HepG2 (cell line): ENCODE results near the gene PCSK5. TPM values are rescaled to one million over a fixed set of nuclear protein-coding genes. Genes with fewer than 3 reads are reported as not detected.

ENCODE experiments used
- ATAC-seq: fragments of 200-7000 bp; cut with Tn5 transposase; 3 replicates; pipeline ENCODE4 v1.9.1; 2020; ENCODE audit warnings: mild to moderate bottlenecking, moderate library complexity
- BruUV-seq: library from RNA; stranded (reverse); fragments of 400-500 nt; replicated peaks from 2 replicates; lab custom pipeline; 2021; lab: Mats Ljungman, UMichigan
- CTCF ChIA-PET: fragments of 300-600 bp; formaldehyde crosslinking; extraction: SDS; loops from one replicate; lab custom pipeline; 2021; ENCODE audit warnings: low total read pairs, inconsistent platforms, low intra/inter-chr PET ratio; lab: Yijun Ruan, JAX
- POLR2A ChIA-PET: fragments of 350-600 bp; sonication (Branson Sonifier 250); formaldehyde crosslinking; loops from one replicate; lab custom pipeline; 2020; ENCODE audit warnings: antibody characterized with exemption, inconsistent platforms; lab: Yijun Ruan, JAX
- DNase-seq: peaks from one replicate; pipeline ENCODE4 v3.0.0-alpha.2; 2015; ENCODE audit warnings: low spot score
- FAIRE-seq: peaks from 3 replicates; lab custom pipeline; 2011; peaks lifted over from hg19 to GRCh38; lab: Jason Lieb, UNC
- H2AFZ ChIP-seq: one replicate; pipeline ENCODE4 v1.6.1; 2011; ENCODE audit warnings: low read length, inconsistent platforms
- H3K27ac ChIP-seq: fragments of 300-600 bp; 3 replicates; pipeline ENCODE4 v1.8.0; 2011; ENCODE audit warnings: mixed run types, mild to moderate bottlenecking, mixed read lengths, low read length, inconsistent platforms; ENCODE audit not compliant: insufficient read depth; ENCODE audit errors: extremely low read length
- H3K27me3 ChIP-seq, 2 experiments: fragments of 200-600 bp in 1 of 2; 2 replicates in 1 of 2; 3 replicates in 1 of 2; pipeline versions ENCODE4 v1.6.0 to v1.8.0; 2011; ENCODE audit warnings: low read length in 2 of 2, mild to moderate bottlenecking in 2 of 2, moderate library complexity in 2 of 2, inconsistent platforms in 1 of 2; ENCODE audit not compliant: insufficient read depth in 2 of 2, control insufficient read depth in 1 of 2
- H3K36me3 ChIP-seq, 2 experiments: fragments of 200-600 bp in 1 of 2; replicated peaks in 1 of 2; 2 replicates in 1 of 2; 3 replicates in 1 of 2; pipeline versions ENCODE4 v1.5.1 to v1.8.0; 2011; ENCODE audit warnings: low read length in 2 of 2, inconsistent platforms in 1 of 2; ENCODE audit not compliant: insufficient read depth in 2 of 2, control insufficient read depth in 1 of 2
- H3K4me1 ChIP-seq: 2 replicates; pipeline ENCODE4 v1.5.1; 2012; ENCODE audit warnings: low read length, inconsistent platforms; ENCODE audit not compliant: insufficient read depth
- H3K4me2 ChIP-seq: 2 replicates; pipeline ENCODE4 v1.6.0; 2011; ENCODE audit warnings: low read depth, low read length, inconsistent platforms
- H3K4me3 ChIP-seq, 3 experiments: fragments of 200-600 bp in 1 of 3; sonication (generic), shearing (Covaris generic) in 1 of 3; replicated peaks in 1 of 3; 2 replicates each; pipeline ENCODE4 v1.5.1; 2011 to 2016; ENCODE audit warnings: low read length in 3 of 3, inconsistent platforms in 2 of 3, low read depth in 2 of 3, mild to moderate bottlenecking in 2 of 3, control low read depth in 1 of 3, mixed read lengths in 1 of 3; ENCODE audit not compliant: insufficient read depth in 1 of 3
- H3K79me2 ChIP-seq: one replicate; pipeline ENCODE4 v1.6.1; 2011; ENCODE audit warnings: low read length, inconsistent platforms; ENCODE audit not compliant: insufficient read depth
- H3K9ac ChIP-seq: 2 replicates; pipeline ENCODE4 v1.6.0; 2011; ENCODE audit warnings: mild to moderate bottlenecking, low read depth, low read length, inconsistent platforms; ENCODE audit not compliant: insufficient read depth
- H3K9me3 ChIP-seq: 2 replicates; pipeline ENCODE4 v1.5.1; 2012; ENCODE audit warnings: mild to moderate bottlenecking, low read length
- H4K20me1 ChIP-seq: 2 replicates; pipeline ENCODE4 v1.6.0; 2011; ENCODE audit warnings: inconsistent platforms, mild to moderate bottlenecking, low read length, moderate library complexity; ENCODE audit not compliant: insufficient read depth
- BCL6 ChIP-seq: IDR thresholded peaks from 2 replicates; pipeline ENCODE4 v1.6.1; 2016; ENCODE audit warnings: missing genetic modification reagents, missing compliant biosample characterization
- FOXJ3 ChIP-seq: sonication (generic); formaldehyde crosslinking; IDR thresholded peaks from 2 replicates; pipeline ENCODE4 v1.4.0; 2020; ENCODE audit warnings: missing genetic modification reagents, mild to moderate bottlenecking, borderline replicate concordance
- GTF2F1 ChIP-seq: fragments of 150-350 bp; IDR thresholded peaks from 2 replicates; pipeline ENCODE4 v1.6.1; 2014; ENCODE audit warnings: low read length
- ISX ChIP-seq: sonication (generic); formaldehyde crosslinking; conservative IDR thresholded peaks from 2 replicates; pipeline ENCODE4 v1.5.0; 2020; ENCODE audit warnings: missing genetic modification reagents
- MED1 ChIP-seq: sonication (generic); formaldehyde crosslinking; IDR thresholded peaks from 2 replicates; pipeline ENCODE4 v1.4.0; 2020; ENCODE audit warnings: missing genetic modification reagents
- MNT ChIP-seq: fragments of 450-650 bp; IDR thresholded peaks from 2 replicates; pipeline ENCODE4 v1.6.1; 2016
- SPEN ChIP-seq: sonication (generic); formaldehyde crosslinking; IDR thresholded peaks from 2 replicates; pipeline ENCODE4 v1.5.1; 2020; ENCODE audit warnings: low read depth, mild to moderate bottlenecking, missing genetic modification reagents
- ZBTB25 ChIP-seq: IDR thresholded peaks from 2 replicates; pipeline ENCODE4 v1.6.1; 2018; ENCODE audit warnings: missing genetic modification reagents
- ZHX1 ChIP-seq: sonication (generic); formaldehyde crosslinking; IDR thresholded peaks from 2 replicates; pipeline ENCODE4 v1.8.1; 2022; ENCODE audit warnings: low read depth, mild to moderate bottlenecking, missing genetic modification reagents
- ZNF180 ChIP-seq: sonication (generic); formaldehyde crosslinking; IDR thresholded peaks from 2 replicates; pipeline ENCODE4 v1.4.0; 2020; ENCODE audit warnings: low read depth, missing genetic modification reagents, borderline replicate concordance
- ZNF557 ChIP-seq: sonication (generic); formaldehyde crosslinking; IDR thresholded peaks from 2 replicates; pipeline ENCODE4 v1.4.0; 2020; ENCODE audit warnings: missing genetic modification reagents
- ZNF746 ChIP-seq: sonication (generic); formaldehyde crosslinking; IDR thresholded peaks from 2 replicates; pipeline ENCODE4 v1.8.0; 2022; ENCODE audit warnings: mild to moderate bottlenecking, missing genetic modification reagents
- WGBS: methylation state at CpG from one replicate; pipeline ENCODE4 v1.1.6; 2017; ENCODE audit warnings: low lambda C conversion rate; 5-methylcytosine and 5-hydroxymethylcytosine counted together
- in situ Hi-C: cut with HindIII; loops from 2 replicates; pipeline ENCODE4 v1.10.0; 2017; ENCODE audit warnings: low pct_unique_long_range_greater_than_20kb; ENCODE audit not compliant: extremely low pct_ligation_motif_present
- intact Hi-C: fragments of 100-400 bp; cut with micrococcal nuclease; formaldehyde crosslinking; loops from one replicate; pipeline ENCODE4 v1.10.0; 2022; ENCODE audit not compliant: unreplicated experiment
- polyA plus RNA-seq, 8 experiments: library from polyadenylated mRNA; depleted of rRNA in 3 of 8; stranded (reverse) in 7 of 8; unstranded in 1 of 8; fragments of >200 nt; fragmentation: Illumina TruSeq in 4 of 8; extraction: Trizol in 4 of 8; gene quantifications; 2 replicates each; pipeline versions ENCODE4 v1.2.1 to v1.2.3, GENCODE V29; 2011 to 2016; ENCODE audit warnings: low read depth in 4 of 8, missing spikeins in 1 of 8, mixed read lengths in 1 of 8; ENCODE audit not compliant: insufficient read depth in 1 of 8
- total RNA-seq, 5 experiments: library from RNA; depleted of rRNA; stranded (reverse); fragments of >200 nt; fragmentation: Illumina TruSeq; extraction: Trizol; gene quantifications; 2 replicates each; pipeline ENCODE4 v1.2.3, GENCODE V29; 2016; ENCODE audit warnings: low read depth in 1 of 5

The PCSK5 gene
- total and polyA plus RNA-seq, 2 of the 13 experiments (the other 11 are each of a cell fraction or from before 2014, with no cell fraction given): 0.55 to 0.66 TPM

GRCh38 chr9:76399856-76400255, 509.4 kb downstream of the PCSK5 start:
- Histone ChIP-seq H3K27ac (no peak overlapping the region), H3K4me3 (no peak overlapping the region), H3K79me2 (no peaks in the 10 kb centered on the region), H3K4me1 (peaks cover 59% of the 10 kb centered on the region), H3K27me3 (no peaks in the 10 kb centered on the region), H3K36me3 (no peaks in the 10 kb centered on the region), H2AFZ (no peak overlapping the region), H4K20me1 (no peaks in the 10 kb centered on the region), H3K9ac (no peak overlapping the region), H3K4me2 (no peak overlapping the region), H3K9me3 (no peaks in the 10 kb centered on the region)
- TF ChIP-seq SPEN (CRISPR knock-in tag): no peak
- no peak for TF ChIP-seq MNT
- no peak for TF ChIP-seq ZBTB25 (CRISPR knock-in tag)
- TF ChIP-seq ZNF746 (CRISPR knock-in tag): no peak
- TF ChIP-seq ZNF557 (CRISPR knock-in tag): no peak
- no peak for TF ChIP-seq ZHX1
- no peak for TF ChIP-seq ZNF180 (CRISPR knock-in tag)
- no peak for TF ChIP-seq FOXJ3 (CRISPR knock-in tag)
- no peak for TF ChIP-seq GTF2F1
- TF ChIP-seq BCL6: no peak
- TF ChIP-seq MED1: no peak
- no peak for TF ChIP-seq ISX (CRISPR knock-in tag)
- in situ Hi-C loops: no loop called here
- ATAC-seq: no peak
- FAIRE-seq: no peak
- DNase-seq: no peak
- BruUV-seq: no TSS peak
- ChIA-PET POLR2A (no interaction called here), CTCF (no interaction called here)
- intact Hi-C loops: loop anchor here (5.0 kb wide), 2 partner anchors 33 to 257 kb away; no protein-coding TSS in a partner anchor
- 97% methylated on average over 1 of the region's 1 CpG for WGBS
